Mammary epithelial cell (primary cell): ENCODE data around the gene AFM.

ENCODE experiments used
- CTCF ChIP-seq, 2 donors: IDR thresholded peaks in 1 of 2; conservative IDR thresholded peaks in 1 of 2; 2 replicates each; pipeline ENCODE4 v1.5.1; 2011 to 2012; ENCODE audit warnings: inconsistent platforms in 2 of 2, low read length in 2 of 2, mild to moderate bottlenecking in 2 of 2, control low read depth in 1 of 2, low read depth in 1 of 2; ENCODE audit not compliant: insufficient read depth in 1 of 2; ENCODE audit errors: extremely low read depth in 1 of 2
- EZH2 ChIP-seq: IDR thresholded peaks from 2 replicates; pipeline ENCODE4 v1.6.1; 2012; ENCODE audit warnings: low read length, inconsistent platforms, borderline replicate concordance

- TF ChIP-seq CTCF (conservative IDR thresholded peaks at IDR 0.05 in 1 of 2, IDR thresholded peaks at IDR 0.05 in 1 of 2; ENCODE audit: extremely low read depth in 1 of 2, insufficient read depth in 1 of 2, low read depth in 1 of 2, low read length in 2 of 2) (no peak), EZH2 (no peak)
Observed at GRCh38 chr4:73539386-73539785, 57.8 kb downstream of the AFM start.
